OCI-LY3 (cell line): Measurements from ENCODE around the gene AUNIP.

Experiments
- H2AFZ ChIP-seq: fragments of 200-600, 300-600 bp; shearing (Covaris generic); 2 replicates; pipeline ENCODE4 v1.6.0; 2014; ENCODE audit warnings: antibody characterized with exemption, low read depth, low read length
- H3K27ac ChIP-seq: fragments of 200-600, 300-600 bp; sonication (generic); 2 replicates; pipeline ENCODE4 v1.5.1; 2014; ENCODE audit warnings: mild to moderate bottlenecking, low read length, moderate library complexity, mixed read lengths
- H3K27me3 ChIP-seq: fragments of 200-600, 300-600 bp; sonication (generic); 2 replicates; pipeline ENCODE4 v1.6.1; 2014; ENCODE audit warnings: low read depth, low read length, mixed read lengths
- H3K36me3 ChIP-seq: fragments of 200-600, 300-600 bp; sonication (generic); replicated peaks from 2 replicates; pipeline ENCODE3; 2014; ENCODE audit warnings: low read depth, low read length, mixed read lengths
- H3K4me1 ChIP-seq: fragments of 300-600, 200-600 bp; sonication (generic); 2 replicates; pipeline ENCODE4 v1.6.1; 2014; ENCODE audit warnings: low read length, mixed read lengths
- H3K4me2 ChIP-seq: fragments of 200-600, 300-600 bp; sonication (generic); 2 replicates; pipeline ENCODE4 v1.6.1; 2014; ENCODE audit warnings: low read length, mixed read lengths
- H3K4me3 ChIP-seq: fragments of 300-600, 200-600 bp; sonication (generic); 2 replicates; pipeline ENCODE4 v1.5.1; 2014; ENCODE audit warnings: antibody characterized with exemption, mild to moderate bottlenecking, low read length, moderate library complexity
- H3K79me2 ChIP-seq: fragments of 300-600, 200-600 bp; shearing (Covaris generic); 2 replicates; pipeline ENCODE4 v1.6.1; 2014; ENCODE audit warnings: mild to moderate bottlenecking, low read length, mixed read lengths
- H3K9ac ChIP-seq: fragments of 300-600, 200-600 bp; shearing (Covaris generic); 2 replicates; pipeline ENCODE4 v1.6.0; 2014; ENCODE audit warnings: mild to moderate bottlenecking, low read length, moderate library complexity
- H3K9me3 ChIP-seq: fragments of 200-600, 300-600 bp; shearing (Covaris generic); 2 replicates; pipeline ENCODE4 v1.6.1; 2014; ENCODE audit warnings: low read length, mixed read lengths; ENCODE audit not compliant: insufficient read depth
- H4K20me1 ChIP-seq: fragments of 200-600, 300-600 bp; sonication (generic); 2 replicates; pipeline ENCODE4 v1.6.1; 2016; ENCODE audit warnings: low read length, mixed read lengths; ENCODE audit not compliant: insufficient read depth
- EZH2phosphoT487 ChIP-seq: fragments of 200-600 bp; shearing (Covaris generic); IDR thresholded peaks from 2 replicates; pipeline ENCODE4 v1.6.1; 2018; ENCODE audit warnings: antibody characterized with exemption, mixed run types, low read depth
- TF ChIP-seq, protein P1 (sequence below): fragments of 200-600, 300-600 bp; sonication (generic); IDR thresholded peaks from 2 replicates; pipeline ENCODE4 v1.5.1; 2014; ENCODE audit warnings: antibody characterized with exemption, low read length, low read depth

Gene AUNIP

DNA sequence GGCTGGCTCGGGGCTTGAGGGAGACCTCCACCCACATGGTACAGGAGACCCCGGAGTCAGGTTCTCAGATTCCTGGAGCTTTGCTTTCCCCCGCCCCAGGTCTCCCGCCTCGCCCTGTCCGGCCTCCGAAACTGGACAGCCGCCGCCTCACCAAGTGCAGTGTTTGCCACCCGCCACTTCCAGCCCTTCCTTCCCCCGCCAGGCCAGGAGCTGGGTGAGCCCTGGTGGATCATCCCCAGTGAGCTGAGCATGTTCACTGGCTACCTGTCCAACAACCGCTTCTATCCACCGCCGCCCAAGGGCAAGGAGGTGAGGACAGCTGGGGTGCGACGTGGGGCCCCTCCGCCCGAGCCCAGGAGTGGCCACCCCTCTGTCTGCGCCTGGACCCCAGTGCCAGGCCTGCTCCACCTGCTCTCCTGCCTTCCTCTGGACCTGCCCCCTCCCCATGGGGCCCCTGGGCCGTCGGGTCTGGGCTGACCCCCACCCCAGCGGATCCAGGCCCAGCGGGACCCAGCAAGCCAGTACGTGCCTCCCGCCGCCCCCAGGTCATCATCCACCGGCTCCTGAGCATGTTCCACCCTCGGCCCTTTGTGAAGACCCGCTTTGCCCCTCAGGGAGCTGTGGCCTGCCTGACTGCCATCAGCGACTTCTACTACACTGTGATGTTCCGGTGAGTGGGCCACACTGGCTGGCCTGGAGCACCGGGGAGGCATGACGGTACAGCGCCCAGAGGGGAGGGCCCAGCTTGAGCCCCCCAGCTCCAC lies 50.6 kb downstream of the AUNIP start:
- H3K4me2 ChIP-seq = no peak overlapping the region
- H4K20me1 ChIP-seq = no peaks in the 10 kb centered on the region
- H3K4me3 ChIP-seq = no peak overlapping the region
- H3K36me3 ChIP-seq = no peaks in the 10 kb centered on the region
- H3K9ac ChIP-seq = no peak overlapping the region
- TF ChIP-seq EZH2phosphoT487 = no peak
- TF ChIP-seq, protein P1, sequence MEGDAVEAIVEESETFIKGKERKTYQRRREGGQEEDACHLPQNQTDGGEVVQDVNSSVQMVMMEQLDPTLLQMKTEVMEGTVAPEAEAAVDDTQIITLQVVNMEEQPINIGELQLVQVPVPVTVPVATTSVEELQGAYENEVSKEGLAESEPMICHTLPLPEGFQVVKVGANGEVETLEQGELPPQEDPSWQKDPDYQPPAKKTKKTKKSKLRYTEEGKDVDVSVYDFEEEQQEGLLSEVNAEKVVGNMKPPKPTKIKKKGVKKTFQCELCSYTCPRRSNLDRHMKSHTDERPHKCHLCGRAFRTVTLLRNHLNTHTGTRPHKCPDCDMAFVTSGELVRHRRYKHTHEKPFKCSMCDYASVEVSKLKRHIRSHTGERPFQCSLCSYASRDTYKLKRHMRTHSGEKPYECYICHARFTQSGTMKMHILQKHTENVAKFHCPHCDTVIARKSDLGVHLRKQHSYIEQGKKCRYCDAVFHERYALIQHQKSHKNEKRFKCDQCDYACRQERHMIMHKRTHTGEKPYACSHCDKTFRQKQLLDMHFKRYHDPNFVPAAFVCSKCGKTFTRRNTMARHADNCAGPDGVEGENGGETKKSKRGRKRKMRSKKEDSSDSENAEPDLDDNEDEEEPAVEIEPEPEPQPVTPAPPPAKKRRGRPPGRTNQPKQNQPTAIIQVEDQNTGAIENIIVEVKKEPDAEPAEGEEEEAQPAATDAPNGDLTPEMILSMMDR = no peak
- no peak overlapping the region for H3K27ac ChIP-seq
- H3K9me3 ChIP-seq = no peaks in the 10 kb centered on the region
- no peaks in the 10 kb centered on the region for H3K27me3 ChIP-seq
- H2AFZ ChIP-seq = no peak overlapping the region
- H3K79me2 ChIP-seq = no peaks in the 10 kb centered on the region
- peaks cover 21% of the 10 kb centered on the region for H3K4me1 ChIP-seq

DNA sequence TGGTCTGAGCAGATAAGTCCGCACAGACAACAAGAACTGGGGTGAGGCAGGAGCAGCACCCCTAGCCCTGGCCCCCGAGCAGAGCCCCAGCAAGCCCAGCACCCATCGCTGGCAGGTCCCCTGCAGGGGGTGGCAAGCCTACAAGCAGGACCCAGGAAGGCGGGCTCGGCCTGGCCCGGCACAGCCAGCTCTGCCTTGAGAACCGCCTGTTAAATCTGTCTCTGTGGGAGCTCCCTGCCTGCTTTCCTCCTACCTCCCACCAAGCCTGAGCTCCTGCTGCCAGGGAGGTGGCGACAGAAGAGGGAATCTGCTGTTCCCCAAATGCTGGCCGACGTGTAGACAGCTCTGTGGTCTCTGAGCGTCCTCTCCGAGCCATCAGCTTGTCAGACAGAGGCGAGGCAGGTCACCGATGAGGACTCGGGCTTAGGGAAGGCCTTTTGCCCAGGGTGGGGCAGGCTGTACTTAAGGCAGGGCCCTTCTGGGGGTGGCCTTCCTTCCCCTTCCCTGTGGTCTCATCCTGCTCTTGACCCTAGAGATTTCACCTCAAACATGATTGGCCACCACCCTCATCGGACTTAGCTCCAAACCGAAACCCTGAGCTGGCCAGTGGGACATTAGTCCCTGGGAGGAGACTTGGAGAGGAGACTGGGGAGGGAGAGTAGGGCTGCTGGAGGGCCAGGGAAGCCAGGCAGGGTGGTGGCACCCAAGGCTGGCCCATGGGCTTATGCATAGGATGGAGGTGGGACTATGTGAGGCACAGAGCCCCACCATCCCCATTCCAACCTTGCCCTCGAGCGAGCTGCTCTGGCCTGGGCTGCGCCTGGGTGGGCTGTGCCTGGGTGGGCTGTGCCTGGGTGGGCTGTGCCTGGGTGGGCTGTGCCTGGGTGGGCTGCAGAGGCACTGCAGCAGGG lies 51.5 kb downstream of the AUNIP start:
- Histone ChIP-seq H2AFZ (no peak overlapping the region), H3K9ac (no peak overlapping the region), H3K27me3 (no peaks in the 10 kb centered on the region), H3K79me2 (no peaks in the 10 kb centered on the region), H3K27ac (no peak overlapping the region), H4K20me1 (no peaks in the 10 kb centered on the region), H3K36me3 (no peaks in the 10 kb centered on the region), H3K4me3 (no peak overlapping the region), H3K4me1 (peaks cover 27% of the 10 kb centered on the region), H3K9me3 (no peaks in the 10 kb centered on the region), H3K4me2 (no peak overlapping the region)
- no peak for TF ChIP-seq EZH2phosphoT487
- TF ChIP-seq, protein P1 = no peak

DNA sequence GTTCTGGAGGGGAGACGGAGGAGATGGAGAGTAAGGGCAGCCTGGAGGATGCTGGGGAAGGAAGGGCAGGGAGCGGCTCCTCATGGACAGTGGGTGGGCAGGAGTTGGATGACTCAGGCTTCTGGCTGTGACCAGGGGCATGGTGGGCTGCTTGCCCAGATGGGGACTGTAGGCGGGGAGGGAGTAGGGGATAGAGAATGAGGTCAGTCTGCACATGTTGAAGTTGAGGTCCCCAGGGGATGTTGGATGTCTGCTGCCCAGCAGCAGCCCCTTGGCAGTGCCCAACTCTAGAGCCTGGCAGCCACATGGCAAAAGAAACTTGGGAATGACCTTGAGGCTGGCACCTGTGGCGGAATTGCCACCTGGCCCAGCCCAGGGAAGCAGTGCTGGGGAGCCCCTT lies 52.8 kb downstream of the AUNIP start:
- H2AFZ ChIP-seq = no peak overlapping the region
- no peak overlapping the region for H3K4me3 ChIP-seq
- H3K4me2 ChIP-seq = no peak overlapping the region
- H3K36me3 ChIP-seq = no peaks in the 10 kb centered on the region
- no peaks in the 10 kb centered on the region for H3K9me3 ChIP-seq
- H3K27ac ChIP-seq = no peak overlapping the region
- no peak overlapping the region for H3K9ac ChIP-seq
- no peaks in the 10 kb centered on the region for H3K27me3 ChIP-seq
- no peaks in the 10 kb centered on the region for H3K79me2 ChIP-seq
- H3K4me1 ChIP-seq = peaks cover 29% of the 10 kb centered on the region
- no peaks in the 10 kb centered on the region for H4K20me1 ChIP-seq
- TF ChIP-seq, protein P1 = no peak
- TF ChIP-seq EZH2phosphoT487 = no peak

DNA sequence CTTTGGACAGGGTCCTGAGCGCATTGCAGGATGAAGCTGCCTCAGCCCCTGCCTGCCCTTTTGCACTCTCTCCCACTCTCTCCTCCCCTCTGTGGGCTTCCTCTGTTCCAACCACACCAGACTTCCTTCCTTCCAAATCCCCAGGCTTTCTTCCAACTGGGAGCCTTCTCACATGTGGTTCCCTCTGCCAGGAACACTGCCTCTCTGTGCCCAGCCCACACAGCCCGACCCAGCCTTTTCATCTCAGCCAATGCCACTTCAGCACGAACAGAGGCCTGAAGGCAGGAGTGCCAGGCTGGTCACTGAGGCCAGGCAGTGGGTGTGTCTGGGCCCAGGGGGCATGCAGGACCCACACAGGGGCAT lies 53.4 kb downstream of the AUNIP start:
- Histone ChIP-seq H3K27ac (no peak overlapping the region), H3K4me2 (no peak overlapping the region), H4K20me1 (no peaks in the 10 kb centered on the region), H3K9ac (no peak overlapping the region), H3K27me3 (no peaks in the 10 kb centered on the region), H3K4me3 (no peak overlapping the region), H2AFZ (no peak overlapping the region), H3K9me3 (no peaks in the 10 kb centered on the region), H3K4me1 (peaks cover 30% of the 10 kb centered on the region), H3K79me2 (no peaks in the 10 kb centered on the region), H3K36me3 (no peaks in the 10 kb centered on the region)
- TF ChIP-seq, protein P1 = no peak
- no peak for TF ChIP-seq EZH2phosphoT487
